Osteoblast (primary cell): ENCODE data around the gene NAV2. TPM values are rescaled to one million over a fixed set of nuclear protein-coding genes. Genes with fewer than 3 reads are reported as not detected.

Experiments
- DNase-seq: peaks from one replicate; pipeline ENCODE4 v3.0.0; 2011; ENCODE audit warnings: low spot score, mixed read lengths; ENCODE audit not compliant: insufficient read length; ENCODE audit errors: missing footprints
- H2AFZ ChIP-seq: 2 replicates; pipeline ENCODE4 v1.6.0; 2011; ENCODE audit warnings: mild to moderate bottlenecking, low read length
- H3K27ac ChIP-seq: 2 replicates; pipeline ENCODE4 v1.5.1; 2011; ENCODE audit warnings: mild to moderate bottlenecking, low read depth, low read length, moderate library complexity
- H3K27me3 ChIP-seq: 2 replicates; pipeline ENCODE4 v1.6.0; 2012; ENCODE audit warnings: mild to moderate bottlenecking, control low read depth, inconsistent platforms, low read length, moderate library complexity; ENCODE audit not compliant: insufficient read depth
- H3K36me3 ChIP-seq: 2 replicates; pipeline ENCODE4 v1.5.1; 2011; ENCODE audit warnings: mild to moderate bottlenecking, low read length, control low read depth, moderate library complexity; ENCODE audit not compliant: insufficient read depth
- H3K4me1 ChIP-seq: 2 replicates; pipeline ENCODE4 v1.5.1; 2011; ENCODE audit warnings: mild to moderate bottlenecking, low read length, control low read depth, moderate library complexity; ENCODE audit not compliant: insufficient read depth
- H3K4me2 ChIP-seq: 2 replicates; pipeline ENCODE4 v1.6.0; 2011; ENCODE audit warnings: mild to moderate bottlenecking, low read length; ENCODE audit not compliant: insufficient read depth
- H3K4me3 ChIP-seq: fragments of 200-600 bp; sonication (generic); 3 replicates; pipeline ENCODE4 v1.5.1; 2012; ENCODE audit warnings: mild to moderate bottlenecking, low read length, inconsistent platforms; ENCODE audit not compliant: insufficient read depth
- H3K79me2 ChIP-seq: 2 replicates; pipeline ENCODE4 v1.6.0; 2012; ENCODE audit warnings: mild to moderate bottlenecking, low read length, control low read depth, inconsistent platforms; ENCODE audit not compliant: insufficient read depth
- H3K9me3 ChIP-seq: 2 replicates; pipeline ENCODE4 v1.5.1; 2011; ENCODE audit warnings: low read depth, low read length, control low read depth
- H4K20me1 ChIP-seq: 2 replicates; pipeline ENCODE4 v1.6.0; 2012; ENCODE audit warnings: mild to moderate bottlenecking, low read length, control low read depth; ENCODE audit not compliant: insufficient read depth
- CTCF ChIP-seq: IDR thresholded peaks from 2 replicates; pipeline ENCODE4 v1.5.1; 2011; ENCODE audit warnings: mild to moderate bottlenecking, low read depth, low read length, moderate library complexity; ENCODE audit errors: extremely low read depth
- total RNA-seq: library from RNA; depleted of rRNA; stranded (reverse); fragments of >200 nt; gene quantifications from 2 replicates; pipeline ENCODE4 v1.2.3, GENCODE V29; 2012

Gene NAV2
- total RNA-seq, 1 donor: 8.7 TPM

GRCh38 chr11:20035375-20035700 lies 322.7 kb downstream of the NAV2 start:
- peak overlapping the region; percentile 84 for H3K27ac ChIP-seq
- DNase-seq: no peak
- TF ChIP-seq CTCF: no peak

GRCh38 chr11:20035701-20036601 lies 323.3 kb downstream of the NAV2 start:
- H3K4me1 ChIP-seq: peaks cover 29% of the 10 kb centered on the region
- no peaks in the 10 kb centered on the region for H3K27me3 ChIP-seq
- H4K20me1 ChIP-seq: no peaks in the 10 kb centered on the region
- peak overlapping the region; percentile 25 for H3K4me2 ChIP-seq
- TF ChIP-seq CTCF: no peak
- H3K9me3 ChIP-seq: no peaks in the 10 kb centered on the region
- no peak overlapping the region for H2AFZ ChIP-seq
- H3K4me3 ChIP-seq: no peak overlapping the region
- peaks cover 25% of the 10 kb centered on the region for H3K79me2 ChIP-seq
- peak; percentile 93 for DNase-seq
- peak overlapping the region; percentile 84 for H3K27ac ChIP-seq
- peaks cover 19% of the 10 kb centered on the region for H3K36me3 ChIP-seq

More at GRCh38 chr11:20035375-20035700, 322.7 kb downstream of the NAV2 start:
- no peaks in the 10 kb centered on the region for H3K27me3 ChIP-seq
- H3K36me3 ChIP-seq: peaks cover 17% of the 10 kb centered on the region
- no peak overlapping the region for H3K4me2 ChIP-seq
- H3K4me1 ChIP-seq: peaks cover 32% of the 10 kb centered on the region
- H3K79me2 ChIP-seq: peaks cover 25% of the 10 kb centered on the region
- no peak overlapping the region for H2AFZ ChIP-seq
- H3K9me3 ChIP-seq: no peaks in the 10 kb centered on the region
- no peak overlapping the region for H3K4me3 ChIP-seq
- H4K20me1 ChIP-seq: no peaks in the 10 kb centered on the region

- H3K36me3 ChIP-seq: peaks cover 19% of the 10 kb centered on the region
- H3K27me3 ChIP-seq: no peaks in the 10 kb centered on the region
- DNase-seq: no peak
- no peak for TF ChIP-seq CTCF
- H2AFZ ChIP-seq: no peak overlapping the region
- no peaks in the 10 kb centered on the region for H3K9me3 ChIP-seq
- no peaks in the 10 kb centered on the region for H4K20me1 ChIP-seq
- peak overlapping the region; percentile 25 for H3K4me2 ChIP-seq
- peaks cover 25% of the 10 kb centered on the region for H3K79me2 ChIP-seq
- peak overlapping the region; percentile 84 for H3K27ac ChIP-seq
- no peak overlapping the region for H3K4me3 ChIP-seq
- peaks cover 21% of the 10 kb centered on the region for H3K4me1 ChIP-seq
These were observed 324.1 kb downstream of the NAV2 start for GRCh38 chr11:20036626-20037335.
